Measurements from ENCODE around the gene PDE7B. TPM values are rescaled to one million over a fixed set of nuclear protein-coding genes. Genes with fewer than 3 reads are reported as not detected.

The PDE7B gene
- total and polyA plus RNA-seq, 2 of the 8 experiments (the other 6 are each of a cell fraction or from before 2014, with no cell fraction given) = not detected

- no peak for TF ChIP-seq ATF2 (IDR thresholded peaks at IDR 0.05; ENCODE audit: low read length)
- no peak for TF ChIP-seq GABPA (IDR thresholded peaks at IDR 0.05; ENCODE audit: borderline replicate concordance, insufficient read depth, low read length)
- TF ChIP-seq ZNF274 (IDR thresholded peaks at IDR 0.05; ENCODE audit: borderline replicate concordance, extremely low read depth, low read length) = no peak
- TF ChIP-seq JUN (IDR thresholded peaks at IDR 0.05; ENCODE audit: low read depth, low read length) = no peak
Observed at GRCh38 chr6:136059308-136059707, 207.8 kb downstream of the PDE7B start (continued).

Data from H1 (cell line).